Measurements from ENCODE around the gene CPT1B. TPM values are rescaled to one million over a fixed set of nuclear protein-coding genes. Genes with fewer than 3 reads are reported as not detected.
"Not testable (repeated sequence)": the region's sequence is repeated elsewhere in the genome, so short reads cannot be mapped to it uniquely, and the experiment has no call there.

CPT1B gene
- total RNA-seq, 1 experiment from 2014 or later: 5.4 TPM

DNA sequence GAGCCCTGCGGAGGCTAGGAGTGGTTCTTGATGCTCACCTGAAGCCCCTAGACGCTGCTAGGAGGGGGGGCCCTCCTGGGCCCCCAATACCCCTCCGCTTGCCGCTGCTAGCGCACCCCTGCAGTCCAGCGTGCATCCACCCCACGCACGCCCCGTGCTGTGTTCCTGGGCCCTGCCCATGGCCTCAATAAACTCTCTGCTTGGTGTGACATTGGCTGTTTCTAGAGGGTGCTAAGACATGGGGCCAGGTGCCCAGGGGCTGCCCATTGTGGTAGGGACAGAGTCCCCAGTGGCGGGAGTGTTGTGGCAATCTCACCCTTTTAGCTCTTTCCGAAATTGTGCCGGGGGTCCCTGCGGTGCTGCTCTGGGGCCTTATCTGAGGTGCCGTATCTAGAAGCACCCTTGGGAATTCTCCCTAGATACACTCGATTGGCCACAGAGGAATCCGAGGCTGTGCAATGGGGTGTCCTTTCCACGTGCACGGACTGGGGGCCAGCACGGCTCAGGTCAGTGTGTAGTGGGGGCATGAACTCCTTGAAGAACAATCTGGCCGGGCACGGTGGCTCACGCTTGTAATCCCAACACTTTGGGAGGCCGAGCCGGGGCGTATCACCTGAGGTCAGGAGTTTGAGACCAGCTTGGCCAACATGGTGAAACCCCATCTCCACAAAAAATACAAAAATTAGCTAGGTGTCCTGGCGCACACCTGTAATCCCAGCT, 33.3 kb upstream of the CPT1B start:
- no peak for DNase-seq (ENCODE audit: low read depth, low spot score)
- in situ Hi-C loops (cut with HindIII; ENCODE audit: low pct_unique_long_range_greater_than_20kb, low sequenced_read_pairs): no loop called here

DNA sequence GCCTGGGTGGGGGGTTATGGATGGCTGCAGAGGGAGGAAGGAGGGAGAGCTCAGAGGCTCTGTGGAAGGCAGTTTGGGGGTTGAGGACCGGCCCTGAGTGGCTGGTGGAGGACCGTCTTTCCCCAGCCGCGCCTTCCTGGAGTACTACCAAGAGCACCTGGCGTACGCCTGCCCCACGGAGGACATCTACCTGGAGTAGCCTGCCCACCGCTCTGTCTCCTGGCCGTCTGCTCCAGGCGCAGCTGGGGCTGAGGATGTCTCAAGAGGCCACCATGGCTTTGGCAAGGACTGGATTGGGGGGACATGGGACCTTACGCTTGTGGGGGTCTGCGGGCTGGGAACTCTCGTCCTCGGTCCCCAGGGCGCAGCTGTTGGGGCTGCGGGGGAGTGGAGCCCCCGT, 32.4 kb upstream of the CPT1B start:
- in situ Hi-C loops (cut with HindIII; ENCODE audit: low pct_unique_long_range_greater_than_20kb, low sequenced_read_pairs): no loop called here
- DNase-seq (ENCODE audit: low read depth, low spot score): no peak

DNA sequence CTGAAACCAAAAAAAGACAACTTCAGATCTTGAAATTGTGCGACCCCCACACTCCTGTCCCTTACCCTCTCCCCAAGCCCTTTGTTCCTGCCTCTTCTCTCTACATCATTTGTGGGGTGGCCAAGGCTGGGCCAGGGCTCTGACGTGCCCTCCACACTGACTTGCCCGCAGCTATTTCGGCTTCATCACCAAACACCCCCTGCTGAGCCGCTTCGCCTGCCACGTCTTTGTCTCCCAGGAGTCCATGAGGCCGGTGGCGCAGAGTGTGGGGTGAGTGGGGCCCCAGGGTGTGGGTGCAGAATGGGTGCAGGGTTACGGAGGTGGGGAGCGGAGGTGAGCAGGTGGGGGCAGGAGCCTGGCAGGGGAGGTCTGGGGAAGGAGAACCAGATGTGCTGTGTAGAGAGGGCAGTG, 31.8 kb upstream of the CPT1B start:
- DNase-seq (ENCODE audit: low read depth, low spot score): no peak
- in situ Hi-C loops (cut with HindIII; ENCODE audit: low pct_unique_long_range_greater_than_20kb, low sequenced_read_pairs): no loop called here

DNA sequence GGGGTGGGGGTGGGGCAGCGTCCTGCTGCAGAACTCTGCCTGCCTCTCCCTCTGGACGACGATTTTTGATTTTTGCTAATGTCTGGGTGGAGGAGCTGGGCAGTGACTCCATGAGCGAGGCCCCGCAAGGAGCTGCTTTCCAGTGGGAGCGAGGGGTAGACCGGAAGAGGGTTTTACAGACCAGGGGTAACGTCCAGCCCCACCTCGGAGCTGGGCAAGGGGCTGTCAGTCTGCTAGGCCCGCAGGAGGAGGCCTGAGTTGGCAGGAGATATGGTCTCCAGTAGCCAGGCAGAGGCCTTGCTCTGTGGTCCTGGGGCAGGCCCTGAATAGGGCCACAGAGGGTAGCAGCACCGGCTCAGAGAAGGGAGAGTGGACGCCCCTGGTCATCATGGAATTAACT, 31.4 kb upstream of the CPT1B start:
- in situ Hi-C loops (cut with HindIII; ENCODE audit: low pct_unique_long_range_greater_than_20kb, low sequenced_read_pairs): no loop called here
- DNase-seq (ENCODE audit: low read depth, low spot score): no peak

DNA sequence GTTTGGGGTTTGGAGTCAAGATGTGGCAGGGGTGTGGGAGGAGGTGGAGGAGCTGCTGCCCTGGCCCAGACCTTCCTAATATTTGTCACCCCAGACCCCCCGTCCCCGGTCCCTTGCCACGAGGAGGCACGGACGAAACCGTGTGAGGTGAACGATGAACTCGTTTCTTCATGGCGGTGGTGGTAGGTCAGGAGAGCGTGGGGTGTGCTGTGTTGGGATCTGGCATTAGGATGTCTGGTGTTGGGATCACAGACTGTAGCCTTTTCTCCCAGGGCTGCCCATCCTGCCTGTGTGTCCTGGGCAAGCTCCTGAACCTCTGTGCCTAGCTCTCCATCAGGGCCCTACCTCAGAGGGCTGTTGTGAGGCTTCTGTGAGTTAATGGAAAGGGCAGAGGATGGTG, 30.8 kb upstream of the CPT1B start:
- in situ Hi-C loops (cut with HindIII; ENCODE audit: low pct_unique_long_range_greater_than_20kb, low sequenced_read_pairs): no loop called here
- no peak for DNase-seq (ENCODE audit: low read depth, low spot score)

DNA sequence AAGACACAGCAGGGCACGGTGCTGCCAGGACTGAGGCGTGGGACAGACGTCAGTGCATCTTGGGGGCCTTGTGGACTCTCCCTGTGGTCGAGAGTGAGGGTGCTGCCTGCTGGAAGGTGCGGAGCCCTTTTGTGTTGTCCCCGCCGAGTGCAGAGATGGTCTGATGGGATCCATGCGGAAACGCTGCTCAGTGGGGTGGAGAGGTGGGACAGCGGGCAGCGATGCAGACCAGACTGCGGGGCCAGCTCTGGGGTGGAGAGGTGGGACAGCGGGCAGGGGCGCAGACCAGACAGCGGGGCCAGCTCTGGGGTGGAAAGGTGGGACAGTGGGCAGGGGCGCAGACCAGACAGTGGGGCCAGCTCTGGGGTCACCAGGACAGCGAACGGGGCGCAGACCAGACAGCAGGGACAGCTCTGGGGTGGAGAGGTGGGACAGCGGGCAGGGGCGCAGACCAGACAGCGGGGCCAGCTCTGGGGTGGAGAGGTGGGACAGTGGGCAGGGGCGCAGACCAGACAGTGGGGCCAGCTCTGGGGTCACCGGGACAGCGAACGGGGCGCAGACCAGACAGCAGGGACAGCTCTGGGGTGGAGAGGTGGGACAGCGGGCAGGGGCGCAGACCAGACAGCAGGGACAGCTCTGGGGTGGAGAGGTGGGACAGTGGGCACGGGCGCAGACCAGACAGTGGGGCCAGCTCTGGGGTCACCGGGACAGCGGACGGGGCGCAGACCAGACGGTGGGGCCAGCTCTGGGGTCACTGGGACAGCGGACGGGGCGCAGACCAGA, 30.0 kb upstream of the CPT1B start:
- in situ Hi-C loops (cut with HindIII; ENCODE audit: low pct_unique_long_range_greater_than_20kb, low sequenced_read_pairs); DNase-seq (ENCODE audit: low read depth, low spot score): not testable (repeated sequence)

DNA sequence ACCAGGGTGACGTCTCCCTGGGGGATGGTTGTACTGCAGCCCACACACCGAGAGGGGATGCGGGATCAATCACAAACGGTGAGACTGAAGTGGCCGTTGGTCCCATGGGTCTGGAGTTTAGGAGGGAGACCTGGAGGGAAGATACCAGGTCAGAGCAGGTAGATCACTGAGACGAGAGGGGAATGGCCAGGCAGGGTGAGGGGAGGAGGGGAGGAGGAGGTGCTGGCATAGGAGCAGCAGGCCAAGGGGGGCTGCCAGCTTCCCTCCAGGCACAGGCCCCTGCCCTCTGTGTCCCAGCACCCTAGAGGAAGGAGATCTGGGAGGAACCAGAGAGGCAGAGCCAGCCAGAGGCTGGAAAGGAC, 29.4 kb upstream of the CPT1B start:
- in situ Hi-C loops (cut with HindIII; ENCODE audit: low pct_unique_long_range_greater_than_20kb, low sequenced_read_pairs): no loop called here
- DNase-seq (ENCODE audit: low read depth, low spot score): no peak

DNA sequence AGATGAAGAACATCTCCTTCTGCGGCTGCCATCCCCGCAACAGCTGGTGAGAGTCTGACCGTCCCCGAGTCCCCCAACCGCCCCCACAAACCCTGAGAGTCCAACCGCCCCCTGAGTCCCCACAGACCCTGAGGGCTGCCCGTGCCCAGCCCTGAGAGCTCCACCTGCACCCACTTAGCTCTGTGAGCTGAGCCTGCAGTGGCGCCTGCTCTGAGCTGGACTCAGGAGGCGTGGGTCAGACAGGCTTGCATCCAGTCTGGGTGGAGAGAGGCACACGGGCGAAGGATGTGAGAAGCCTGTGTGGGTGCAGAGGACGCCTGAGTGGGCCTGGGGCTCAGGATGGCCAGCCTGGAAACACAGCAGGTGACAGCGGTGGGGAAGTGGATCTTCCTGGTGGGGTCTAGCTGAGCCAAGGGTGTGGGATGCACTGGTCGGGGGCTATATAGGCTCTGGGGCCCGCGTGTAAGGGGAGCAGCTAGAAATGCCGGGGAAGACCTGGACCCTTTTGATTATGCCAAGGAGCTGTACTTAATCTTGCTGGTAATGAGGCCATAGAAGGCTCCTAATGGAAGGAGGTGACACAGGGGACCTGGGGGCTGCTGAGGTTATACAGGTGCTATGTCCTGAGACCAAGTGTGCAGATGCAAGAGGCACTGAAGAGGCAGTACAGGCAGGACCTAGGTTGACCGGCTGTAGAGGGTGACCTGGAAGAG, 28.9 kb upstream of the CPT1B start:
- DNase-seq (ENCODE audit: low read depth, low spot score): no peak
- in situ Hi-C loops (cut with HindIII; ENCODE audit: low pct_unique_long_range_greater_than_20kb, low sequenced_read_pairs): no loop called here

DNA sequence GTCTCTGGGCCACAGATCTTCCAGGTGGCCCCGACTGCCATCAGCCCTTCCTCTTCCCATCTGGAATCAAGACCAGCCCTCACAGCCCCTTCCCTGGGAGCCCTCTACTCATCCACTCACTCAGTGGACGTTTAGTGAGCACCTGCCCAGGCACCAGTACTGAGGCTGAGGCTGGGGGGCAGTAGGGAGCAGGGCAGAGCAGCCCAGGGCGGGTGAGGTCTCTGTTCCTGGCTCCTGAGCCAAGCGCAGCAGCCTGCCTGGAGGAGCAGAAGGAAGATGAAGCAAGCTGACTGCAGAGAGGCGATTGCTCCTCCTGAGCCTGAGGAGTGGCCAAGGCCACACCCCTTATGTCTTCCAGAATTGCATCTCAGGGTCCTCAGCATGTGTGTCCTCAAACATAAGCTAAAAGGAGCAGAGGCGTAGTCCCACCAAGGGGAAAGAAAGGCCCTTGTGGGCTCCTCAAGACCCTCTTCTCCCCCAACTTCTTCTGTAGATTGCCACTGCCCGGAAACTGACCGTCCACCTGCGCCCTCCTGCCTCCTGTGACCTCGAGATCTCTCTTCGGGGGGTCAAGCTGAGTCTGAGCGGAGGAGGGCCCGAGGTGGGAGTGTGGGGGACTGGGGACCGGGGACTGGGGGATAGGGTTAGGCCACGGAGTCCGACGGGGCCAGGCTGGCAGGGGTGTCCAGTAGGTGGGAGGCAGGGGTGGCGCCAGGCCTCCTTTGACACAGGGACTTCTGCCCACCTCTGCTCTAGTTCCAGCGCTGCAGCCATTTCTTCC, 28.1 kb upstream of the CPT1B start:
- DNase-seq (ENCODE audit: low read depth, low spot score): no peak
- in situ Hi-C loops (cut with HindIII; ENCODE audit: low pct_unique_long_range_greater_than_20kb, low sequenced_read_pairs): no loop called here

DNA sequence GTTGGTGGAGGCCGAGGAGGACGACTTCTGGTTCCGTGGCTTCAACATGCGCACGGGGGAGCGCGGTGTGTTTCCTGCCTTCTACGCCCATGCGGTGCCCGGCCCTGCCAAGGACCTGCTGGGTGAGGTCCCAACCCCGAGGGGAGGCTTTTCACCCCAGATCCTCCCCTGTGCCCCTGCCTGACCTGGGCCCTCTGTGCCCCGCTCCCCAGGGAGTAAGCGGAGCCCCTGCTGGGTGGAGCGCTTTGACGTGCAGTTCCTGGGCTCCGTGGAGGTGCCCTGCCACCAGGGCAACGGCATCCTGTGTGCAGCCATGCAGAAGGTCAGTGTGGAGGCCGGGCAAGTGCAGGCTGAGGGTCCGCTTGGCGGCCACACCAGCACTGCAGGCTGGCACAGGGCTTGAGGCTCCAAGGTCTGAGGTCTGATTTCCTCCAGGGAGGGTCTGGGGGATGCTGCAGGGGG, 27.4 kb upstream of the CPT1B start:
- in situ Hi-C loops (cut with HindIII; ENCODE audit: low pct_unique_long_range_greater_than_20kb, low sequenced_read_pairs): no loop called here

DNA sequence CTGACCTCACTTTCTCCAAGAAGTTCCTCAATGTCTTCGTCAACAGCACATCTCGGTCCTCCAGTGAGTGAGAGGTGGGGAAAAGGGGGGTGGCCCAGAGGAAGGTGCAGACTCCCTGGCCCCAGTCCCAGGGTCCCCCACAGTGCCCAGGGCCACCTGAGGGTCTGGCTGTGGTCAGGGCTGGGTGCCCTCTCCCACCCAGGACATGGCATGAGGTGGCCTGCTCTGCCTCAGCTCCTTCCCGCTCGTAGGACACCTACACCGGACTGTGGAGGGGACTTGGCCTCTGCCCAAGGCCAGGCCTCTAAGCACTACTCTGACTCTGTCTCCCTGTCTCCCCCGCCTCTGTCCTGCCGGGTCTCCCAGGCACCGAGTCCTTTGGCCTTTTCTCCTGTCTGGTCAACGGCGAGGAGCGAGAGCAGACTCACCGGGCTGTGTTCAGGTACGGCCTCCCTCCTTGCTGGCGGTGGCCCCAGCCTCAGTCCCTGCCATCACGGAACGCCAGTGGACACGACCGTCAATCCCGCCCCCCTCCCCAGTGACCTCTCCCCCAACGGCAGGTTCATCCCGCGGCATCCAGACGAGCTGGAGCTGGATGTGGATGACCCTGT, 26.9 kb upstream of the CPT1B start:
- DNase-seq (ENCODE audit: low read depth, low spot score): no peak
- in situ Hi-C loops (cut with HindIII; ENCODE audit: low pct_unique_long_range_greater_than_20kb, low sequenced_read_pairs): no loop called here

More for the DNA sequence above, 27.4 kb upstream of the CPT1B start:
- no peak for DNase-seq (ENCODE audit: low read depth, low spot score)

DNA sequence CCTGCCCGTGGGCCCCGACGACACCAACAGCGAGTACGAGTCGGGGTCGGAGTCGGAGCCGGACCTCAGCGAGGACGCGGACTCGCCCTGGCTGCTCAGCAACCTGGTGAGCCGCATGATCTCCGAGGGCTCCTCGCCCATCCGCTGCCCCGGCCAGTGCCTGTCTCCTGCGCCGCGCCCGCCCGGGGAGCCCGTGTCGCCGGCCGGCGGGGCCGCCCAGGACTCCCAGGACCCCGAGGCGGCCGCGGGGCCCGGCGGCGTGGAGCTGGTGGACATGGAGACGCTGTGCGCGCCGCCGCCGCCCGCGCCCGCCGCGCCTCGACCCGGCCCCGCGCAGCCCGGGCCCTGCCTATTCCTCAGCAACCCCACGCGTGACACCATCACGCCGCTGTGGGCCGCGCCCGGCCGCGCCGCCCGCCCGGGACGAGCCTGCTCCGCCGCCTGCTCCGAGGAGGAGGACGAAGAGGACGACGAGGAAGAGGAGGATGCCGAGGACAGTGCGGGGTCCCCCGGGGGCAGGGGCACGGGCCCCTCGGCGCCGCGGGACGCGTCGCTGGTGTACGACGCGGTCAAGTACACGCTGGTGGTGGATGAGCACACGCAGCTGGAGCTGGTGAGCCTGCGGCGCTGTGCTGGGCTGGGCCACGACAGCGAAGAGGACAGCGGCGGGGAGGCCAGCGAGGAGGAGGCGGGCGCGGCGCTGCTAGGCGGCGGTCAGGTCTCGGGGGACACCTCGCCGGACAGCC, 26.2 kb upstream of the CPT1B start:
- in situ Hi-C loops (cut with HindIII; ENCODE audit: low pct_unique_long_range_greater_than_20kb, low sequenced_read_pairs): no loop called here
- DNase-seq (ENCODE audit: low read depth, low spot score): no peak

DNA sequence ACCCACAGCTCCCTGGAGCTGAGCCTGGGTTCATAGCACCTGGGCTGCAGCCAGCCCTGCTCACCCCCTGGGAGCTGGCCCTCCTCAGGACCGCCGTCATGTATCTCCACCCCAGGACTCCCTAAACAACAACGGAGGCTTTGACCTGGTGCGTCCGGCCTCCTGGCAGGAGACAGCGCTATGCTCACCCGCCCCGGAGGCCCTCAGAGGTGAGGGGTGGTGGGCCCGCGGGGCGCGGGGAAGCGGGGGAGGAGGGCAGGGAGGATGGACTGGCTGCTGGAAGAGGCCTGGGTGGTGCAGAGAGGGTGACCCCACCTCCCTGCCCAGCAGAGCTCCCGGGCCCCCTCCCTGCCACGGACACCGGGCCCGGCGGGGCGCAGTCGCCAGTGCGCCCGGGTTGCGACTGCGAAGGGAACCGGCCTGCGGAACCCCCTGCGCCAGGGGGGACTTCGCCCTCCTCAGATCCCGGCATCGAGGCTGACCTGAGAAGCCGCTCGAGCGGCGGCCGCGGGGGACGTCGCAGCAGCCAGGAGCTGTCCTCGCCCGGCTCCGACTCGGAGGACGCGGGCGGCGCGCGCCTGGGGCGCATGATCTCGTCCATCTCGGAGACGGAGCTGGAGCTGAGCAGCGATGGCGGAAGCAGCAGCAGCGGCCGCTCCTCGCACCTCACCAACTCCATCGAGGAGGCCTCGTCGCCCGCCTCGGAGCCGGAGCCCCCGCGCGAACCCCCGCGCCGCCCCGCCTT, 25.5 kb upstream of the CPT1B start:
- no peak for DNase-seq (ENCODE audit: low read depth, low spot score)
- in situ Hi-C loops (cut with HindIII; ENCODE audit: low pct_unique_long_range_greater_than_20kb, low sequenced_read_pairs): no loop called here

DNA sequence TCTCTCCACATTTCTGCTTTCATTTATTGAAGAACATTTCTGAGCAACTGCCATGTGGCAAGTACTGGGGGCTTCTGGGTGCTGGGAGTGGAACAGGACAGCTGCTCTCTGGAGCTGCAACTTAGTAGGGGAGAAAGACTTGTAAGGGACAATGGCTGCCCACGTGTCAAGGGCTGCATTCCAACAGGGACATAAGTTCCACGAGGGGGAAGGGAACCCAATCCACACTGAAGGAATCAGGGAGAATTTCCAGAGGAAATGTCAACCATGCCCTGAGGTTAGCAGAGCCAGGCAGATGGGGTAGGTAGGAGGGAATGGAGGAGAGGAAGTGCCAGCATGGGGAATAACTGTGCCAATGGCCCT, 24.1 kb upstream of the CPT1B start:
- in situ Hi-C loops (cut with HindIII; ENCODE audit: low pct_unique_long_range_greater_than_20kb, low sequenced_read_pairs): no loop called here

DNA sequence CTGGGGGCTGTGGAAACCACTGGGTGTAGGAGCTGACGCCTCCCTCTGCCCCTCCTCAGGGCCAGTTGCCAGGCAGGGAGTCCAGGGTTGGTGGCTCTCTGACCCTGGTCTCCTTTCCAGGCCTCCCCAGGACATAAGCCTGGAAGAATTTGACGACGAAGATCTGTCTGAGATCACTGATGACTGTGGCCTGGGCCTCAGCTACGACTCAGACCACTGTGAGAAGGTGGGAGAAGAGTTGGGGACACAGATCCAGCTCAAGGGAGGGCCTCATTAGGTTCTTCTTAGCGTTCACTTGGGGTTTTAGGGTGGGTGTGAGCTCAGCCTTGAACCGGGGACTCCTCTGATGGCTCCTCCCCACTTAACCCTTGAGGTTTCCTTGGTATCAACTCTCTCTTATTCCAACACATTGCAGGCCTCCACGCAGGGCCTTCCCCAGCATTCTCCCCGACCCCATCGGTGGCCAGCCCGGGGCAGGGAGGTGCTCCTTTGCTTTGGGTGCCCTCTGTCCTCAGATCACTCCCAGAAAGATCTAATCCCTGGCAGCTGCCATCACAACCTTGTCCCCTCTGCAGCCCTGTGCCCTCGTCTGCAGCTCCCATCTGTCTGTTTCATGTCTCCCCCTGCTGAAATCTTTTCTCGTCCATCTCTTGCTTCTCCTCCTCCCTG, 23.6 kb upstream of the CPT1B start:
- in situ Hi-C loops (cut with HindIII; ENCODE audit: low pct_unique_long_range_greater_than_20kb, low sequenced_read_pairs): no loop called here
- no peak for DNase-seq (ENCODE audit: low read depth, low spot score)

More for the DNA sequence above, 24.1 kb upstream of the CPT1B start:
- DNase-seq (ENCODE audit: low read depth, low spot score): no peak

All from SK-MEL-5 (cell line).